Measurements from ENCODE around the gene MYBPC2. TPM values are rescaled to one million over a fixed set of nuclear protein-coding genes. Genes with fewer than 3 reads are reported as not detected.

MYBPC2 gene
- total RNA-seq, 2 experiments from 2014 or later = 0.28 to 0.33 TPM

- Mint-ChIP-seq H3K27ac (no peak overlapping the region), H3K27me3 (peaks cover 10% of the 10 kb centered on the region), H3K36me3 (ENCODE audit: low read depth) (peaks cover 13% of the 10 kb centered on the region), H3K4me3 (no peak overlapping the region), H3K4me1 (peaks cover 13% of the 10 kb centered on the region), H3K9me3 (no peaks in the 10 kb centered on the region)
- DNase-seq = no peak
- ChIA-PET POLR2A (interaction anchor here (0.8 to 1.2 kb wide), 3 partner anchors 31 to 58 kb away, joined by 3 to 5 read pairs (median 5); partner anchors contain the start of gene POLD1), CTCF (interaction anchor here (0.5 to 1.4 kb wide), 6 partner anchors 9 to 108 kb away, joined by 3 to 6 read pairs (median 4); no protein-coding TSS in a partner anchor)
Observed at GRCh38 chr19:50415661-50416033, 17.0 kb upstream of the MYBPC2 start.

DNA sequence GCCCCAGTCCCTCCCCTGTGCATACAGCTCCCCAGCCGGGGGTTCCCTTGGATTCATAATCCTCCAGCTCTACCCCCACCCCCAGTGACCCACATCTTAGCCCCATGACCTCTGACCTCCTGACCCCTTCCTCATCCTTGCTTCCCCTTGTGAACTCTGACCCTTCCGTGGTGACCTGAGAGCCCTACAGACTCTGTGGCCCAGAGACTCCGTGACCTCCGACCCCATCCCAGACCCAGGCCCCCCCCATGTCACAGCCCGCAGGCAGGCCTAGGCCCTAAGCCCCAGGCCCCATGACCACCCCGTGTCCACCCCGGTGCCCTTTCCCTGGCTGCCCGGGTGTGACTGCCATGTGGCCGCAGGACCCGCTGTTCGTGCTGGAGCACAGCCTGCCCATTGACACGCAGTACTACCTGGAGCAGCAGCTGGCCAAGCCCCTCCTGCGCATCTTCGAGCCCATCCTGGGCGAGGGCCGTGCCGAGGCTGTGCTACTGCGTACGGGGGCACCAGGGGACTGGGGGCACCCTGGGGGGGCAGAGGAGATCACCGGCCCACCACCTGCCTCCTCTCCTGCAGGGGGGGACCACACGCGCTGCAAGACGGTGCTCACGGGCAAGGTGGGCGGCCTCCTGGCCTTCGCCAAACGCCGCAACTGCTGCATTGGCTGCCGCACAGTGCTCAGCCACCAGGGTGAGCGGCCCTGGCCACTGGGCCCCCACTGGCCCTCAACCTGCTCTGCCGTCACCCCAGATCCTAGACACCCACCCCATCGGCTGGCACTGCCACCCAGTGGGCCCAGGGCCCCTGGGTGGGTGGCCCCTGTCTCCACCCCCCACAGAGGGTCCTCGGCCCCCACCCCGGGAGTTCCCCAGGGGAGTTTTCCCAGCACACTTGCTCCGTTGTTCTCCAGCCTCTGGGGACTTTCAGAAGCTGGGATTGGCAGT, 16.4 kb upstream of the MYBPC2 start:
- Mint-ChIP-seq H3K36me3 (ENCODE audit: low read depth) (peaks cover 8% of the 10 kb centered on the region), H3K27ac (no peak overlapping the region), H3K27me3 (peaks cover 14% of the 10 kb centered on the region), H3K9me3 (no peaks in the 10 kb centered on the region), H3K4me3 (no peak overlapping the region), H3K4me1 (peaks cover 13% of the 10 kb centered on the region)
- POLR2A ChIA-PET = interaction anchor here (1.2 kb wide), 1 partner anchor 32 kb away, joined by 5 read pairs; the partner anchor contains the start of gene POLD1
- CTCF ChIA-PET = interaction anchor here (0.8 to 1.4 kb wide), 5 partner anchors 9 to 59 kb away, joined by 3 to 6 read pairs (median 4); no protein-coding TSS in a partner anchor
- DNase-seq = no peak

- ChIA-PET CTCF (interaction anchor here (0.8 kb wide), 1 partner anchor 10 kb away, joined by 3 read pairs; no protein-coding TSS in a partner anchor), POLR2A (no interaction called here)
- H3K4me1 Mint-ChIP-seq = peaks cover 13% of the 10 kb centered on the region
- no peak overlapping the region for H3K27ac Mint-ChIP-seq
- no peak for DNase-seq
- peaks cover 7% of the 10 kb centered on the region for H3K36me3 Mint-ChIP-seq (ENCODE audit: low read depth)
- peaks cover 14% of the 10 kb centered on the region for H3K27me3 Mint-ChIP-seq
- no peaks in the 10 kb centered on the region for H3K9me3 Mint-ChIP-seq
- H3K4me3 Mint-ChIP-seq = no peak overlapping the region
Observed at GRCh38 chr19:50417111-50418081, 15.3 kb upstream of the MYBPC2 start.

DNA sequence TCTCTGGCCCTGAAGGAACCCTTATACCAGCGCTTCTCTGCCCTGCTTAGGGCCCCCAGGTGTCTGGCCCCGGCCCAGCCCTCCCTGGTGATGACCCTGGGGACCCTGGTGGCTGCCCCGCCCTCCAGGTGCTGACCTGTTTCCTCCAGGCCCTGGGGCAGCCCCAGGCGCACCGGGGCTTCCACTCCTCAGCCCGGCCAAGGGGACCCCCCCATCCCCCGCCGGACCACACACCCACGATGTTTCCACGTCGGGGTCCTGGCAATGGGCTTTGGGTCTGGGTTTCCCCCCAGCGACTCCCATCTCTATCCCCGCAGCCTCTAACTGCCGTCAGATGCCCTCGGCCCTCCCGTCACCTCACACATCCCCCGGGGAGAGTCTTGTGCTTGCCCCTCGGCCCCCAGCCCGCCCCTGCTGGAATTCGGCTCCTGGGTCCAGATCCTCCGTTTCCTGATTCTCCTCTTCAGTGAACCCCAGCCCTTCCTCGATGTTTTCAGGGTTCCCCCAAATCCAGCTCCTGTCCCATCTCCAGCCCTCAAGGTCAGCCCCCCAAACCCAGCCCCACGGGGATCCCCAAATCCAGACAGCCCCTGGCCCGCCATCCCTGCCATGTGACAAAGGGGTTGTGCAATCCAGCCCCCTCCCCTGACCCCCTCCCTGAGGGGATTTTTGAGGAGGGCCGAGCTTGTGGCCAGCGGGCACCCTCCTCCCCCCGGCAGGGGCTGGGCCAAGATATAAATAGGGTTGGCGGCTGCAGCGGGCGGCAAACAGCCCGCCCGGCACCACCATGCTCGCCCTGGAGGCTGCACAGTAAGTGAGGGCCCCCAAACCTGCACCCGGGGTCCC, 14.3 kb upstream of the MYBPC2 start, which contains the start of gene SPIB:
TSS of gene SPIB (plus strand) at position 763 of the 846 bp plus-strand sequence. CDS start at position 788, 25 bp downstream.
- POLR2A ChIA-PET = no interaction called here
- Mint-ChIP-seq H3K27me3 (peaks cover 14% of the 10 kb centered on the region), H3K27ac (no peak within 1 kb of the TSS), H3K36me3 (ENCODE audit: low read depth) (peaks cover 4% of the 10 kb centered on the region), H3K9me3 (no peaks in the 10 kb centered on the region), H3K4me3 (no peak within 1 kb of the TSS), H3K4me1 (peaks cover 13% of the 10 kb centered on the region)
- no peak for DNase-seq
- CTCF ChIA-PET = no interaction called here

GRCh38 chr19:50419022-50419579, 13.6 kb upstream of the MYBPC2 start:
- DNase-seq = no peak
- H3K27me3 Mint-ChIP-seq = peaks cover 14% of the 10 kb centered on the region

DNA sequence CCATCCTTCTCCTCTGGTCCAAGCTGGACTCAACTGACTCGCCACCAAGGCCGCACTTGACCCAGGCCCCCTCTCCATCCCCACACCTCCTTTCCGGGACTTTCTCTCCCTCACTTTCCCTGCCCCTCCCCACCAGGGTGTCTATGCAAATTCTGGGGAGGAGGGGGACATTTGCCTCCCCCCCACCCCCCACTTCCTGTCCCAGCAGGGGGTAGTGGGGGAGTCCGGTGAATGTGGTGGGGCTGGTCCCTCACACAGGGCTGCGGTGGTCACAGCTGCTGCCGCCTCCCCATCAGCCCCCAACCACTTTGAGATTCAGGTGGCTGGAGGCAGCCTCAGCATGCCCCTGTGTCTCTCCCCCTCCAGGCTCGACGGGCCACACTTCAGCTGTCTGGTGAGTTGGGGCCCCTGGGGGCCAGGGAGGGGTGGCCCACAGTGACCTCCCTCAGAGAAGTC, 13.1 kb upstream of the MYBPC2 start:
- H3K36me3 Mint-ChIP-seq (ENCODE audit: low read depth) = peaks cover 2% of the 10 kb centered on the region
- H3K27me3 Mint-ChIP-seq = peaks cover 14% of the 10 kb centered on the region
- H3K4me3 Mint-ChIP-seq = no peak overlapping the region
- ChIA-PET CTCF (interaction anchor here (1.6 kb wide), 1 partner anchor 62 kb away, joined by 4 read pairs; no protein-coding TSS in a partner anchor), POLR2A (no interaction called here)
- H3K4me1 Mint-ChIP-seq = peaks cover 13% of the 10 kb centered on the region
- no peak overlapping the region for H3K27ac Mint-ChIP-seq
- no peaks in the 10 kb centered on the region for H3K9me3 Mint-ChIP-seq
- DNase-seq = no peak

More at GRCh38 chr19:50419022-50419579, 13.6 kb upstream of the MYBPC2 start:
- Mint-ChIP-seq H3K9me3 (no peaks in the 10 kb centered on the region), H3K36me3 (ENCODE audit: low read depth) (peaks cover 4% of the 10 kb centered on the region), H3K27ac (no peak overlapping the region), H3K4me1 (peaks cover 13% of the 10 kb centered on the region), H3K4me3 (no peak overlapping the region)
- ChIA-PET CTCF (interaction anchor here (1.6 kb wide), 1 partner anchor 62 kb away, joined by 4 read pairs; no protein-coding TSS in a partner anchor), POLR2A (no interaction called here)

DNA sequence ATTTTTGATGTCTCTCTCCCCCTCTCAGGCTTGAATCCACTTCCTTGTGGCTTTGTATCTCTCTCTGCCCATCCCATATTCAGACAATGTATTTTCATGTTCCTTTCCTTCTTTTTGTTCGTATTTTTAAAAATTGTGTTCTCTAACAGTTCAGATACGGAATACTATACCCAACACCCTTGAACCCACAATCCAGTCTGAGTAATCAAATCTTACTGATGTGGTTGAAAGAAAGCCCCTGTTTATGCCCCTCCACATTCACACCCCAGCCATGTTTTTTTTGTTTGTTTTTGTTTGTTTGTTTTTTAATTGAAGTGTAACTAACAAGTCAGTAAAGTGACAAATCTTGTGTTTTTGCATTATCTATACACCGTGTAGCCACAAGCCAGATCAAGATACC, 12.6 kb upstream of the MYBPC2 start:
- H3K27ac Mint-ChIP-seq = no peak overlapping the region
- H3K9me3 Mint-ChIP-seq = no peaks in the 10 kb centered on the region
- ChIA-PET CTCF (interaction anchor here (1.6 kb wide), 1 partner anchor 63 kb away, joined by 4 read pairs; no protein-coding TSS in a partner anchor), POLR2A (no interaction called here)
- H3K4me1 Mint-ChIP-seq = peaks cover 10% of the 10 kb centered on the region
- no peak overlapping the region for H3K4me3 Mint-ChIP-seq
- no peak for DNase-seq
- H3K36me3 Mint-ChIP-seq (ENCODE audit: low read depth) = no peaks in the 10 kb centered on the region
- H3K27me3 Mint-ChIP-seq = peaks cover 14% of the 10 kb centered on the region

- H3K4me3 Mint-ChIP-seq = no peak overlapping the region
- DNase-seq = no peak
- H3K9me3 Mint-ChIP-seq = no peaks in the 10 kb centered on the region
- peaks cover 10% of the 10 kb centered on the region for H3K4me1 Mint-ChIP-seq
- H3K36me3 Mint-ChIP-seq (ENCODE audit: low read depth) = no peaks in the 10 kb centered on the region
- ChIA-PET CTCF (interaction anchor here (1.6 kb wide), 1 partner anchor 63 kb away, joined by 4 read pairs; no protein-coding TSS in a partner anchor), POLR2A (no interaction called here)
- peaks cover 14% of the 10 kb centered on the region for H3K27me3 Mint-ChIP-seq
- H3K27ac Mint-ChIP-seq = no peak overlapping the region
Observed at GRCh38 chr19:50420808-50421207, 11.9 kb upstream of the MYBPC2 start.

DNA sequence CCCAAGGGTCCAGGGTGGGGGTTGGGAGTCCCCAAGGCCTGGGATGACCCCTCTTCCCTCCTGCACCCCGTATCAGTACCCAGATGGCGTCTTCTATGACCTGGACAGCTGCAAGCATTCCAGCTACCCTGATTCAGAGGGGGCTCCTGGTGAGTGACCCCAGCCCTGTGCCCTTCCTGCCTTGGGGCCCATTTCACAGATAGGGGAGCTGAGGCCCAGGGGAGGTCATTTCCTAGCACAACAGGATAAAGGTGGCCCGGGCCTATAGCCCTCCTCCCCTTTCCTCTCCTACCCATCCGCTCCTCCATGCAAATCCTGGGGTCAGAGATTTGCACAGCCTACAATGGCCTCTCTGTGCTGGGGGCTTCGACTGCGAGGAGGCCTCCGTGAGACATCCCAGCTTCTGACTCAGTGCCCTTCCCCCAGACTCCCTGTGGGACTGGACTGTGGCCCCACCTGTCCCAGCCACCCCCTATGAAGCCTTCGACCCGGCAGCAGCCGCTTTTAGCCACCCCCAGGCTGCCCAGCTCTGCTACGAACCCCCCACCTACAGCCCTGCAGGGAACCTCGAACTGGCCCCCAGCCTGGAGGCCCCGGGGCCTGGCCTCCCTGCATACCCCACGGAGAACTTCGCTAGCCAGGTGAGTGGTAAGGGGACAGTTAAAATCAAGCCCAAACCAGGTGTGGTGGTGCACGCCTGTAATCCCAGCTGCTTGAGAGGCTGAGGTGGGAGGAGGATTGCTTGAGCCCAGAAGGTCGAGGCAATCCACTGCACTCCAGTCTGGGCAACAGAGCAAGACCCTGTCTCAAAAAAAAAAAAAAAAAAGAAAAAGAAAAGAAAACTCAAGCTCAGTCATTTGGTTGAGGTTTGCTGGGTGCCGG, 10.1 kb upstream of the MYBPC2 start:
- Mint-ChIP-seq H3K27ac (no peak overlapping the region), H3K9me3 (no peaks in the 10 kb centered on the region), H3K36me3 (ENCODE audit: low read depth) (no peaks in the 10 kb centered on the region), H3K4me1 (peaks cover 12% of the 10 kb centered on the region), H3K27me3 (peaks cover 14% of the 10 kb centered on the region), H3K4me3 (no peak overlapping the region)
- POLR2A ChIA-PET = no interaction called here
- no peak for DNase-seq
- CTCF ChIA-PET = no interaction called here

DNA sequence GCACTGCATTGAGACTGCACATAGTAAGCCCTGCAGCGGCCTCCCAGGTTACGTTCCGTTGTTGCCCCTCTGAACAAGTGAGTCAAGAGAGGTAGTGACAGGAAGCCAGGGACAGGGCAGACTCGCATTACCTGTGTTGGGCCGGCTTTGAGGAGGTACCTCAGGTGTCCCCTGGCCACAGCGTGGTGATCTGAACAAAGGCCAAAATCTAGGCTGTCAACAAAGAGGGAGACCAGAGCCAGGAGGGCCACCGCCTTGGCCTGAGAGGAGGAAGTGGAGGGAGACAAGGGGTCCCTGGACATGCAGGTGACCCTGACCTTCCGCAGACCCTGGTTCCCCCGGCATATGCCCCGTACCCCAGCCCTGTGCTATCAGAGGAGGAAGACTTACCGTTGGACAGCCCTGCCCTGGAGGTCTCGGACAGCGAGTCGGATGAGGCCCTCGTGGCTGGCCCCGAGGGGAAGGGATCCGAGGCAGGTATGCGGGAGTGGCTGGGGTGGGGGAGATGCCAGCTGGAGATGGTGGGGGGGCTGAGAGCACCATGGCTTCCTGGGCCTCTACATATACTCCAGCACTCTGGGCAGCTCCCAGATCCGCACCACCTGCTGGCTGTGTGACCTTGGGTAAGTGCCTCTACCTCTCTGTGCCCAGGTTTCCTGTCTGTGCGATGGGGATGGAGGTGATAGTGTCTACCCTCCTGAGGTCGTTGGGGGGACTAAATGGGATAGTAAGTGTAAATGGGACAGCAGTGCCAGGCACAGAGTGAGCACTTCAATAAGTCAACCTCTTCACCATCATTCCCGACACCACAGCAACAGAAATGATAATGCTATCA, 9.2 kb upstream of the MYBPC2 start:
- POLR2A ChIA-PET = no interaction called here
- H3K27ac Mint-ChIP-seq = no peak overlapping the region
- H3K9me3 Mint-ChIP-seq = no peaks in the 10 kb centered on the region
- CTCF ChIA-PET = no interaction called here
- H3K4me3 Mint-ChIP-seq = no peak overlapping the region
- H3K36me3 Mint-ChIP-seq (ENCODE audit: low read depth) = no peaks in the 10 kb centered on the region
- peaks cover 14% of the 10 kb centered on the region for H3K27me3 Mint-ChIP-seq
- no peak for DNase-seq
- peaks cover 12% of the 10 kb centered on the region for H3K4me1 Mint-ChIP-seq

All from activated CD4-positive, alpha-beta memory T cell treated with anti-CD3 and anti-CD28 coated beads, Interleukin-2, amount 10 ng/mL, durations not matched to agents 7 days and 5 days (primary cell).